ENCODE measurements around the gene RRP8. TPM values are rescaled to one million over a fixed set of nuclear protein-coding genes. Genes with fewer than 3 reads are reported as not detected.

The RRP8 gene
- total and polyA plus RNA-seq, 9 of the 15 experiments (the other 6 are each of a cell fraction or from before 2014, with no cell fraction given), result 5.7 to 47.3 (median 32.6) TPM

DNA sequence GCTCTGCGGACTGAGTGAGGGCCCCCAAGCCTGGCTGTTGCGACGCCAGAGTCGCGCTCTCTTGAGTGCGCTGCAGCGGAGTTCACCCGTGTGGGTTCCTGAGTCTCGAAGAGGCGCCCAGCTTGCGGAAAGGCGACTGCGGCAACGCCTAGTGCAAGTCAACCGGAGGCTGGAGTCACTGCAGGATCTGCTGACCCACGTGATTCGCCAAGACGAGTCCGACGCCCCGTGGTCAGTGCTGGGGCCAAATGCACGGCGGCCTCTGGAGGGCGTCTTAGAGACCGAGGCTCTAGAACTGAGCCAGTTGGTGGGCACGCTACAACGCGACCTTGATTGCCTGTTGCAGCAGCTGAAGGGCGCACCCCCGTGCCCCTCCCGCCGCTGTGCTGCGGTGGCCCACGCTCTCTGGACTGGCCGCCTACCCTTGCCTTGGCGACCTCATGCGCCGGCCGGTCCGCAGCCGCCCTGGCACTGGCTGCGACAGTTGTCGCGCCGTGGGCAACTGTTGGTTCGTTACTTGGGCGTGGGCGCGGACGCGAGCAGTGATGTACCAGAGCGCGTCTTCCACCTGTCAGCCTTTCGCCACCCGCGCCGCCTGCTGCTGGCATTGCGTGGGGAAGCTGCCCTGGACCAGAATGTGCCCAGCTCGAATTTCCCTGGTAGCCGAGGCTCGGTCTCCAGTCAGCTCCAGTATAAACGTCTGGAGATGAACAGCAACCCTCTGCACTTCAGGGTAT is 32.6 kb downstream of the RRP8 start:
- no peak for DNase-seq (ENCODE audit: extremely low read depth in 1 of 4, low spot score in 3 of 4)
- no peak overlapping the region for H3K27ac ChIP-seq (ENCODE audit: extremely low read depth, low read depth, low read length)
- no peak for FAIRE-seq
- POLR2A ChIA-PET, result interaction anchor here (1.1 kb wide), 1 partner anchor 41 kb away, joined by 3 read pairs; the partner anchor contains the start of gene TAF10
- intact Hi-C loops (cut with micrococcal nuclease) (no loop called here), in situ Hi-C loops (cut with MboI) (no loop called here)
- no peak overlapping the region for H2AFZ ChIP-seq (ENCODE audit: low read depth, low read length)
- H3K27me3 ChIP-seq (ENCODE audit: control insufficient read depth in 2 of 2, insufficient read depth in 2 of 2, low read length in 2 of 2), result no peaks in the 10 kb centered on the region
- no peak overlapping the region; a peak in 2 of 4 replicates for H3K9ac ChIP-seq (ENCODE audit: insufficient read depth in 1 of 2, low read depth in 2 of 2, low read length in 2 of 2)
- H3K4me2 ChIP-seq (ENCODE audit: insufficient read depth, low read length), result no peak overlapping the region
- H3K36me3 ChIP-seq (ENCODE audit: control insufficient read depth, insufficient read depth, low read length), result no peaks in the 10 kb centered on the region
- H3K9me1 ChIP-seq (ENCODE audit: control insufficient read depth, insufficient read depth, low read length), result peaks cover 8% of the 10 kb centered on the region
- 94% methylated on average over 40 of the region's 62 CpGs for WGBS (ENCODE audit: insufficient coverage, low coverage, missing lambda C conversion rate)
- no peak overlapping the region for H3K4me3 ChIP-seq
- no TSS peak for BruUV-seq (replicated peaks)
- CTCF ChIA-PET (ENCODE audit: low intra/inter-chr PET ratio), result no interaction called here
- no peaks in the 10 kb centered on the region for H4K20me1 ChIP-seq (replicated peaks; ENCODE audit: control insufficient read depth, insufficient read depth, low read length)
- no peaks in the 10 kb centered on the region for H3K79me2 ChIP-seq (ENCODE audit: control insufficient read depth, insufficient read depth, low read length)
- no peaks in the 10 kb centered on the region for H3K9me3 ChIP-seq (replicated peaks; ENCODE audit: control insufficient read depth, insufficient read depth, low read depth, low read length)
- TF ChIP-seq ZBTB33 (CRISPR knock-in tag; IDR thresholded peaks at IDR 0.05), result peak; percentile 82
- TF ChIP-seq FIP1L1 (IDR thresholded peaks at IDR 0.05; ENCODE audit: low read depth, low read length, poor library complexity, severe bottlenecking), result peak; percentile 38
- peak; percentile 17 for TF ChIP-seq HMGN3 (IDR thresholded peaks at IDR 0.05; ENCODE audit: borderline replicate concordance, extremely low read depth, insufficient read length, low read depth, low read length)
- no peak for TF ChIP-seq RBM17 (IDR thresholded peaks at IDR 0.05; ENCODE audit: borderline replicate concordance, low read depth, low read length)
- no peak for TF ChIP-seq SAFB (IDR thresholded peaks at IDR 0.05; ENCODE audit: borderline replicate concordance, low read depth, low read length)
- peak; percentile 36; the same call in 1 of the 2 replicates for TF ChIP-seq POLR2G (IDR thresholded peaks at IDR 0.05; ENCODE audit: low read depth, low read length)
- H3K4me1 ChIP-seq (replicated peaks in 1 of 2; ENCODE audit: control insufficient read depth in 2 of 2, insufficient read depth in 2 of 2, low read length in 2 of 2), result peaks cover 29 to 45% of the 10 kb centered on the region in 2 experiments
- ATAC-seq, result no peak

Data from K562 (cell line).